Measurements from ENCODE around the gene ADGRL3.

ADGRL3 gene

GRCh38 chr4:61223385-61223784 lies 23.3 kb downstream of the ADGRL3 start:
- no peak overlapping the region for H3K27ac ChIP-seq
- TF ChIP-seq ZFX (IDR thresholded peaks at IDR 0.05), result no peak
- no peak for TF ChIP-seq CTCF (conservative IDR thresholded peaks at IDR 0.05)

DNA sequence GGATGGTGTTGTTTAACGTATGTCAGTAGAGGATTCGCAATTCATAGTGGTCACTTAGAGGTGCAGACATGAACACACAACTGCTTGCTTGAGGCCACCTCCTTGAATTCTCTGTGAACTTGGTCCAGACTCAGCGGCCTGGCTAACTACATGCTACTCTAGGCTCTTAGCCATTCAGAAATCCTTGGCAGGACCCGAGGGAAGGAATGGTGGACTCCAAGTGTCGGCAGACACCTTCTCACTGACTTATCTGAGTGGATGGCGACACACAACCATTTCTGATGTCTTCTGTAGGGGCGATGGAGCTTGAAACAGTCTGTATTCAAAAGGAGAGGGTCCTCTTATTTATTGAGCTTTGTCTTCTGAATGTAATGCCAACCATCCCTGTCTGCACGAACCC lies 24.4 kb downstream of the ADGRL3 start:
- no peak for TF ChIP-seq ZFX (IDR thresholded peaks at IDR 0.05)
- TF ChIP-seq CTCF (conservative IDR thresholded peaks at IDR 0.05), result no peak
- H3K27ac ChIP-seq, result no peak overlapping the region

DNA sequence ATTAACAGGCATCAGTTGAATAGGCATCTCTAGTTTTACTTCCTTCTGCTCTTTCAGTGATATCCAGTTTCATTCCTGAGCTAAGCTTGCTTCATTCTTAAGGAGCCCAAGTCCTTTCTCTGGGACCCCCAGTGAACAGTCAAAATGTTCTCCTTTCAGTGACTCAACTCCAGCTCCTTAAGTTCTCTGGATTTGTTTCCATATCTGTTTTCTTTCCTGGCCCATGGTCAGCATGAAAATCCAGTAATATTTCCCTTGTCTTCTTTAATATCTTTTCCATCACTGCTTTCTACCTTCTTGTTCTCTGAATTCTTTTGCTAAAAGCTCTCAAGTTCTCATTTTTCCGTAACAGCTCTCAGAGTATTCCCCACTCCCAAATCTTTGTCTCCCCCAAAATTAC lies 25.5 kb downstream of the ADGRL3 start:
- no peak overlapping the region for H3K27ac ChIP-seq
- TF ChIP-seq ZFX (IDR thresholded peaks at IDR 0.05) (no peak), CTCF (conservative IDR thresholded peaks at IDR 0.05) (no peak)

- H3K27ac ChIP-seq, result no peak overlapping the region
- TF ChIP-seq ZFX (IDR thresholded peaks at IDR 0.05) (no peak), CTCF (conservative IDR thresholded peaks at IDR 0.05) (no peak)
Measured at GRCh38 chr4:61231421-61231820, 31.3 kb downstream of the ADGRL3 start.

DNA sequence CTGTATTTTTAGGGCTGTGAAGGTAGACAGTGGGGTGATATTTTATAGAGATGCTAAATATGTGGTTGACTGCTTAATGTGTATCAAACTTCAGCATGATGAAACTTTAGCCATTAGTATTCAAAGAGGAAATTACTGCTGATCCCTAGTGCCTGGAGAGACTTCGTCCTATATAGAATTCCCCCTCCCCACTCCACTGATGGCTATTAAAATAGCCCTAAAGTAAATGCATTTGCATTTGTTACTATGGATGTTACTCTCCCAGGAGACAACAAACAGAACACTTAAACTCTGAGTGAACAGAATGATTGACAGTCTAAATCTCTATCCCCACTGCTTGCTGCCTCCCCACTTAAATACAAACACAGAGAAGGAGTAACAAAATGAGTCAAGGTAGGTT lies 39.1 kb downstream of the ADGRL3 start:
- TF ChIP-seq ZFX (IDR thresholded peaks at IDR 0.05) (no peak), CTCF (conservative IDR thresholded peaks at IDR 0.05) (no peak)
- no peak overlapping the region for H3K27ac ChIP-seq

GRCh38 chr4:61243962-61244361 lies 43.8 kb downstream of the ADGRL3 start:
- TF ChIP-seq ZFX (IDR thresholded peaks at IDR 0.05) (no peak), CTCF (conservative IDR thresholded peaks at IDR 0.05) (no peak)

GRCh38 chr4:61245069-61245714 lies 45.1 kb downstream of the ADGRL3 start:
- TF ChIP-seq ZFX (IDR thresholded peaks at IDR 0.05) (no peak), CTCF (conservative IDR thresholded peaks at IDR 0.05) (no peak)
- no peak overlapping the region for H3K27ac ChIP-seq

More at GRCh38 chr4:61243962-61244361, 43.8 kb downstream of the ADGRL3 start:
- no peak overlapping the region for H3K27ac ChIP-seq
